Epithelial cell of proximal tubule (primary cell): Measurements from ENCODE around the gene CCDC85B. TPM values are rescaled to one million over a fixed set of nuclear protein-coding genes. Genes with fewer than 3 reads are reported as not detected.

Source experiments
- DNase-seq: peaks from one replicate; pipeline ENCODE4 v3.0.0-alpha.2; 2011; ENCODE audit warnings: low read depth
- H3K4me3 ChIP-seq: 2 replicates; pipeline ENCODE4 v1.5.1; 2011; ENCODE audit warnings: low read depth, mild to moderate bottlenecking, low read length
- CTCF ChIP-seq: conservative IDR thresholded peaks from 2 replicates; pipeline ENCODE4 v1.5.1; 2012; ENCODE audit warnings: low read depth, mild to moderate bottlenecking, low read length
- total RNA-seq: library from RNA; depleted of rRNA; stranded (reverse); fragments of >200 nt; gene quantifications from 2 replicates; pipeline ENCODE4 v1.2.3, GENCODE V29; 2015

CCDC85B gene
- total RNA-seq, 1 donor from 2014 or later = 94.2 TPM

GRCh38 chr11:65866509-65867283 is 23.8 kb upstream of the CCDC85B start:
- DNase-seq = no peak
- no peak overlapping the region for H3K4me3 ChIP-seq
- TF ChIP-seq CTCF = no peak

- no peak overlapping the region for H3K4me3 ChIP-seq
- no peak for TF ChIP-seq CTCF
Measured at GRCh38 chr11:65867284-65868071, 23.0 kb upstream of the CCDC85B start.

GRCh38 chr11:65868076-65868667 is 22.3 kb upstream of the CCDC85B start:
- no peak for TF ChIP-seq CTCF
- no peak overlapping the region for H3K4me3 ChIP-seq
- DNase-seq = no peak

More at GRCh38 chr11:65867284-65868071, 23.0 kb upstream of the CCDC85B start:
- no peak for DNase-seq

GRCh38 chr11:65868907-65869306 is 21.6 kb upstream of the CCDC85B start:
- no peak for DNase-seq
- H3K4me3 ChIP-seq = no peak overlapping the region
- TF ChIP-seq CTCF = no peak

GRCh38 chr11:65869643-65870306 is 20.7 kb upstream of the CCDC85B start:
- H3K4me3 ChIP-seq = no peak overlapping the region
- no peak for TF ChIP-seq CTCF
- DNase-seq = no peak

- no peak overlapping the region for H3K4me3 ChIP-seq
- no peak for DNase-seq
- no peak for TF ChIP-seq CTCF
Measured at GRCh38 chr11:65870307-65870658, 20.2 kb upstream of the CCDC85B start.
